ENCODE results near the gene CACNB1.

- TF ChIP-seq CTCF (conservative IDR thresholded peaks at IDR 0.05) (no peak), ZFX (IDR thresholded peaks at IDR 0.05) (no peak)
Measured at GRCh38 chr17:39194985-39195524, 2.4 kb downstream of the CACNB1 start.
